Liver (tissue), 9 donors: ENCODE results near the gene CAMSAP2. TPM values are rescaled to one million over a fixed set of nuclear protein-coding genes. Genes with fewer than 3 reads are reported as not detected.

Experiments used
- DNase-seq: peaks from one replicate; pipeline ENCODE4 v3.0.0-alpha.2; 2017; ENCODE audit warnings: low spot score
- H3K27ac ChIP-seq, 2 donors: one replicate each; pipeline ENCODE4 v1.7.0; 2013; ENCODE audit warnings: inconsistent platforms in 2 of 2, low read length in 2 of 2, control low read depth in 1 of 2, low read depth in 1 of 2, mild to moderate bottlenecking in 1 of 2
- H3K27me3 ChIP-seq, 4 donors: one replicate each; pipeline versions ENCODE4 v1.6.1 to v1.7.0; 2013; ENCODE audit warnings: low read length in 3 of 4, inconsistent platforms in 1 of 4, mild to moderate bottlenecking in 1 of 4, moderate library complexity in 1 of 4; ENCODE audit not compliant: control insufficient read depth in 4 of 4, insufficient read depth in 4 of 4
- H3K36me3 ChIP-seq, 4 donors: one replicate each; pipeline versions ENCODE4 v1.6.1 to v1.7.0; 2013; ENCODE audit warnings: low read length in 3 of 4, mild to moderate bottlenecking in 3 of 4, low read depth in 1 of 4, moderate library complexity in 1 of 4; ENCODE audit not compliant: control insufficient read depth in 4 of 4, insufficient read depth in 3 of 4
- H3K4me1 ChIP-seq, 4 donors: one replicate each; pipeline versions ENCODE4 v1.6.1 to v1.7.0; 2013; ENCODE audit warnings: low read length in 3 of 4, mild to moderate bottlenecking in 3 of 4, moderate library complexity in 1 of 4; ENCODE audit not compliant: control insufficient read depth in 4 of 4, insufficient read depth in 4 of 4
- H3K4me3 ChIP-seq, 3 donors: one replicate each; pipeline versions ENCODE4 v1.6.1 to v1.7.0; 2013; ENCODE audit warnings: low read length in 3 of 3, control low read depth in 1 of 3, low read depth in 1 of 3, mild to moderate bottlenecking in 1 of 3
- H3K9ac ChIP-seq, 2 donors: one replicate each; pipeline ENCODE4 v1.7.0; 2013; ENCODE audit warnings: low read length in 2 of 2, mild to moderate bottlenecking in 2 of 2, moderate library complexity in 2 of 2, control low read depth in 1 of 2, low read depth in 1 of 2
- H3K9me3 ChIP-seq, 4 donors: one replicate each; pipeline versions ENCODE4 v1.6.1 to v1.7.0; 2013; ENCODE audit warnings: low read length in 3 of 4; ENCODE audit not compliant: control insufficient read depth in 4 of 4
- CTCF ChIP-seq: fragments of 150-350 bp; IDR thresholded peaks from 2 replicates; pipeline ENCODE4 v1.5.1; 2017; ENCODE audit warnings: improper control_type of control experiment, low read depth, low read length; ENCODE audit not compliant: missing input control
- EGR1 ChIP-seq, 2 donors: IDR thresholded peaks; 2 replicates each; pipeline ENCODE4 v1.6.1; 2016 to 2018; ENCODE audit warnings: antibody characterized with exemption in 2 of 2, low read depth in 2 of 2
- FOXA1 ChIP-seq: IDR thresholded peaks from 2 replicates; pipeline ENCODE4 v1.6.1; 2016; ENCODE audit warnings: antibody characterized with exemption
- FOXA2 ChIP-seq: IDR thresholded peaks from 2 replicates; pipeline ENCODE4 v1.6.1; 2016; ENCODE audit warnings: antibody characterized with exemption
- GABPA ChIP-seq, 2 donors: IDR thresholded peaks in 1 of 2; conservative IDR thresholded peaks in 1 of 2; 2 replicates each; pipeline ENCODE4 v1.6.1; 2016; ENCODE audit warnings: antibody characterized with exemption in 2 of 2, mild to moderate bottlenecking in 1 of 2, moderate library complexity in 1 of 2
- HNF4A ChIP-seq, 2 donors: conservative IDR thresholded peaks; 2 replicates each; pipeline ENCODE4 v1.6.1; 2016; ENCODE audit warnings: antibody characterized with exemption in 2 of 2, mild to moderate bottlenecking in 2 of 2
- HNF4G ChIP-seq: IDR thresholded peaks from 2 replicates; pipeline ENCODE4 v1.6.1; 2016; ENCODE audit warnings: antibody characterized with exemption
- JUND ChIP-seq, 2 donors: IDR thresholded peaks; 2 replicates each; pipeline ENCODE4 v1.6.1; 2016; ENCODE audit warnings: antibody characterized with exemption in 2 of 2
- MAX ChIP-seq: IDR thresholded peaks from 2 replicates; pipeline ENCODE4 v1.6.1; 2016; ENCODE audit warnings: antibody characterized with exemption
- NR2F2 ChIP-seq: IDR thresholded peaks from 2 replicates; pipeline ENCODE4 v1.6.1; 2016; ENCODE audit warnings: antibody characterized with exemption
- RAD21 ChIP-seq, 2 donors: IDR thresholded peaks; 2 replicates each; pipeline ENCODE4 v1.6.1; 2016; ENCODE audit warnings: antibody characterized with exemption in 2 of 2, mild to moderate bottlenecking in 2 of 2
- RXRA ChIP-seq, 2 donors: IDR thresholded peaks; 2 replicates each; pipeline ENCODE4 v1.6.1; 2017 to 2018; ENCODE audit warnings: antibody characterized with exemption in 2 of 2, mild to moderate bottlenecking in 1 of 2
- SP1 ChIP-seq: IDR thresholded peaks from 2 replicates; pipeline ENCODE4 v1.6.1; 2018; ENCODE audit warnings: antibody characterized with exemption, mild to moderate bottlenecking
- TAF1 ChIP-seq: conservative IDR thresholded peaks from 2 replicates; pipeline ENCODE4 v1.6.1; 2016; ENCODE audit warnings: antibody characterized with exemption, mild to moderate bottlenecking
- YY1 ChIP-seq: IDR thresholded peaks from 2 replicates; pipeline ENCODE4 v1.6.1; 2016; ENCODE audit warnings: antibody characterized with exemption, mild to moderate bottlenecking
- ZBTB33 ChIP-seq: IDR thresholded peaks from 2 replicates; pipeline ENCODE4 v1.6.1; 2016; ENCODE audit warnings: antibody characterized with exemption
- WGBS: extraction: QIAGEN DNeasy Blood & Tissue Kit; methylation state at CpG from one replicate; pipeline ENCODE4 v1.1.7; 2013; 5-methylcytosine and 5-hydroxymethylcytosine counted together
- polyA plus RNA-seq, 2 donors: library from polyadenylated mRNA; stranded (reverse) in 1 of 2; unstranded in 1 of 2; fragments of 200-250 nt in 1 of 2; fragments of >200 nt in 1 of 2; fragmentation: Nextera tagmentation in 1 of 2; extraction: Ambion mirVana in 1 of 2; gene quantifications; one replicate each; pipeline versions ENCODE4 v1.2.1 to v1.2.3, GENCODE V29; 2013 to 2015
- total RNA-seq, 2 donors: library from RNA; depleted of rRNA; stranded (reverse); fragments of >200 nt; gene quantifications; one replicate each; pipeline ENCODE4 v1.2.3, GENCODE V29; 2014
- TF ChIP-seq, protein P1 (sequence below): IDR thresholded peaks from 2 replicates; pipeline ENCODE4 v1.6.1; 2016; ENCODE audit warnings: antibody characterized with exemption, mild to moderate bottlenecking
- TF ChIP-seq, protein P2 (sequence below): IDR thresholded peaks from 2 replicates; pipeline ENCODE4 v1.6.1; 2016; ENCODE audit warnings: antibody characterized with exemption
- donor health status: healthy.
- donor health status: healthy.
- donor health status: healthy.
- donor health status: healthy.
- donor health status: healthy.

CAMSAP2 gene
- total and polyA plus RNA-seq, 4 donors, result 1.9 to 8.6 (median 3.5) TPM

GRCh38 chr1:200899015-200899386 lies 160.3 kb downstream of the CAMSAP2 start:
- TF ChIP-seq SP1 (no peak), ZBTB33 (no peak), YY1 (no peak), FOXA1 (no peak), HNF4G (no peak), RAD21 (IDR thresholded peaks at IDR 0.05) (no peak), EGR1 (IDR thresholded peaks at IDR 0.05; ENCODE audit: low read depth in 2 of 2) (no peak), TAF1 (no peak), CTCF (no peak), FOXA2 (no peak), JUND (IDR thresholded peaks at IDR 0.05) (no peak), NR2F2 (no peak), HNF4A (conservative IDR thresholded peaks at IDR 0.05) (no peak), RXRA (IDR thresholded peaks at IDR 0.05) (no peak), MAX (no peak), GABPA (IDR thresholded peaks at IDR 0.05 in 1 of 2, conservative IDR thresholded peaks at IDR 0.05 in 1 of 2) (no peak)
- TF ChIP-seq, protein P1, sequence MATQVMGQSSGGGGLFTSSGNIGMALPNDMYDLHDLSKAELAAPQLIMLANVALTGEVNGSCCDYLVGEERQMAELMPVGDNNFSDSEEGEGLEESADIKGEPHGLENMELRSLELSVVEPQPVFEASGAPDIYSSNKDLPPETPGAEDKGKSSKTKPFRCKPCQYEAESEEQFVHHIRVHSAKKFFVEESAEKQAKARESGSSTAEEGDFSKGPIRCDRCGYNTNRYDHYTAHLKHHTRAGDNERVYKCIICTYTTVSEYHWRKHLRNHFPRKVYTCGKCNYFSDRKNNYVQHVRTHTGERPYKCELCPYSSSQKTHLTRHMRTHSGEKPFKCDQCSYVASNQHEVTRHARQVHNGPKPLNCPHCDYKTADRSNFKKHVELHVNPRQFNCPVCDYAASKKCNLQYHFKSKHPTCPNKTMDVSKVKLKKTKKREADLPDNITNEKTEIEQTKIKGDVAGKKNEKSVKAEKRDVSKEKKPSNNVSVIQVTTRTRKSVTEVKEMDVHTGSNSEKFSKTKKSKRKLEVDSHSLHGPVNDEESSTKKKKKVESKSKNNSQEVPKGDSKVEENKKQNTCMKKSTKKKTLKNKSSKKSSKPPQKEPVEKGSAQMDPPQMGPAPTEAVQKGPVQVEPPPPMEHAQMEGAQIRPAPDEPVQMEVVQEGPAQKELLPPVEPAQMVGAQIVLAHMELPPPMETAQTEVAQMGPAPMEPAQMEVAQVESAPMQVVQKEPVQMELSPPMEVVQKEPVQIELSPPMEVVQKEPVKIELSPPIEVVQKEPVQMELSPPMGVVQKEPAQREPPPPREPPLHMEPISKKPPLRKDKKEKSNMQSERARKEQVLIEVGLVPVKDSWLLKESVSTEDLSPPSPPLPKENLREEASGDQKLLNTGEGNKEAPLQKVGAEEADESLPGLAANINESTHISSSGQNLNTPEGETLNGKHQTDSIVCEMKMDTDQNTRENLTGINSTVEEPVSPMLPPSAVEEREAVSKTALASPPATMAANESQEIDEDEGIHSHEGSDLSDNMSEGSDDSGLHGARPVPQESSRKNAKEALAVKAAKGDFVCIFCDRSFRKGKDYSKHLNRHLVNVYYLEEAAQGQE, result no peak
- TF ChIP-seq, protein P2, sequence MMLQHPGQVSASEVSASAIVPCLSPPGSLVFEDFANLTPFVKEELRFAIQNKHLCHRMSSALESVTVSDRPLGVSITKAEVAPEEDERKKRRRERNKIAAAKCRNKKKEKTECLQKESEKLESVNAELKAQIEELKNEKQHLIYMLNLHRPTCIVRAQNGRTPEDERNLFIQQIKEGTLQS, result no peak
- 70% methylated on average over 3 of the region's 3 CpGs for WGBS
- H3K27me3 ChIP-seq, result no peaks in the 10 kb centered on the region
- no peaks in the 10 kb centered on the region for H3K36me3 ChIP-seq
- no peak overlapping the region for H3K4me3 ChIP-seq
- no peaks in the 10 kb centered on the region for H3K9me3 ChIP-seq
- no peak for DNase-seq
- no peak overlapping the region for H3K27ac ChIP-seq
- H3K9ac ChIP-seq, result no peak overlapping the region
- peaks cover 0 to 11% (median 7%) of the 10 kb centered on the region in 4 donors for H3K4me1 ChIP-seq
